Thyroid gland (tissue), 4 donors: Measurements from ENCODE around the gene BAZ1B. TPM values are rescaled to one million over a fixed set of nuclear protein-coding genes. Genes with fewer than 3 reads are reported as not detected.

Experiments used
- DNase-seq, 2 donors: peaks; one replicate each; pipeline ENCODE4 v3.0.0-alpha.2; 2019
- H3K27ac ChIP-seq, 3 donors: fragments of 200-600 bp; sonication (generic); 1 replicate in 2 of 3; 2 replicates in 1 of 3; pipeline ENCODE4 v1.5.1; 2016 to 2019; ENCODE audit warnings: mild to moderate bottlenecking in 1 of 3, moderate library complexity in 1 of 3
- H3K27me3 ChIP-seq: fragments of 200-600 bp; sonication (generic); one replicate; pipeline ENCODE4 v1.5.1; 2019
- H3K36me3 ChIP-seq, 2 donors: fragments of 200-600 bp; sonication (generic); one replicate each; pipeline ENCODE4 v1.5.1; 2016 to 2019
- H3K4me1 ChIP-seq, 2 donors: fragments of 200-600 bp; sonication (generic); one replicate each; pipeline ENCODE4 v1.5.1; 2017 to 2019
- H3K4me3 ChIP-seq, 3 donors: fragments of 200-600 bp; sonication (generic); replicated peaks in 1 of 3; 1 replicate in 2 of 3; 2 replicates in 1 of 3; pipeline ENCODE4 v1.5.1; 2016; ENCODE audit warnings: mild to moderate bottlenecking in 1 of 3
- H3K9me3 ChIP-seq: fragments of 200-600 bp; sonication (generic); one replicate; pipeline ENCODE4 v1.5.1; 2017
- CTCF ChIP-seq, 6 experiments: fragments of 200-600 bp in 3 of 6; fragments of 450-650 bp in 3 of 6; sonication (generic) in 3 of 6; IDR thresholded peaks; one replicate each; pipeline ENCODE4 v1.5.1; 2016 to 2019; ENCODE audit warnings: antibody characterized with exemption in 6 of 6, mild to moderate bottlenecking in 2 of 6, inconsistent platforms in 1 of 6, moderate library complexity in 1 of 6
- POLR2A ChIP-seq, 2 donors: fragments of 450-650 bp; IDR thresholded peaks; one replicate each; pipeline ENCODE4 v1.6.1; 2017; ENCODE audit warnings: antibody characterized with exemption in 2 of 2, mild to moderate bottlenecking in 2 of 2, moderate library complexity in 1 of 2
- WGBS, 2 donors: methylation state at CpG; one replicate each; pipeline ENCODE4 v1.1.5; 2017; 5-methylcytosine and 5-hydroxymethylcytosine counted together
- intact Hi-C: fragments of 100-400 bp; cut with DNase I; formaldehyde crosslinking; loops from one replicate; pipeline ENCODE4 v1.15.1; 2023
- small RNA-seq: library from RNA; depleted of rRNA; stranded (forward); fragments of <200 nt; gene quantifications from one replicate; pipeline ENCODE3, GENCODE V24; 2016
- total RNA-seq, 4 donors: library from RNA; depleted of rRNA; stranded (reverse); fragments of >200 nt; gene quantifications; one replicate each; pipeline ENCODE4 v1.2.3, GENCODE V29; 2016

Gene BAZ1B
- total RNA-seq, 4 donors from 2014 or later = 52.8 to 69.0 (median 55.1) TPM

GRCh38 chr7:73395538-73396503, 126.3 kb downstream of the BAZ1B start:
- intact Hi-C loops = no loop called here
- DNase-seq = no peak
- Histone ChIP-seq H3K36me3 (no peaks in the 10 kb centered on the region), H3K27me3 (no peaks in the 10 kb centered on the region), H3K27ac (no peak overlapping the region), H3K9me3 (no peaks in the 10 kb centered on the region), H3K4me1 (no peaks in the 10 kb centered on the region), H3K4me3 (no peak overlapping the region)
- no peak for TF ChIP-seq CTCF (IDR thresholded peaks at IDR 0.05)
- TF ChIP-seq POLR2A (IDR thresholded peaks at IDR 0.05) = no peak
- WGBS, 2 donors = 66 to 71% methylated on average over 17 to 18 of the region's 21 CpGs

GRCh38 chr7:73394422-73394821, 127.7 kb downstream of the BAZ1B start:
- intact Hi-C loops = no loop called here
- DNase-seq = no peak
- H3K4me1 ChIP-seq = no peaks in the 10 kb centered on the region
- H3K4me3 ChIP-seq = no peak overlapping the region
- WGBS, 2 donors = 54 to 71% methylated on average over 3 of the region's 3 CpGs
- TF ChIP-seq CTCF (IDR thresholded peaks at IDR 0.05) = no peak
- no peak for TF ChIP-seq POLR2A (IDR thresholded peaks at IDR 0.05)
- H3K27me3 ChIP-seq = no peaks in the 10 kb centered on the region
- no peaks in the 10 kb centered on the region for H3K36me3 ChIP-seq
- H3K27ac ChIP-seq = no peak overlapping the region
- no peaks in the 10 kb centered on the region for H3K9me3 ChIP-seq

GRCh38 chr7:73391396-73391795, 130.7 kb downstream of the BAZ1B start:
- no peak for DNase-seq
- H3K27me3 ChIP-seq = no peaks in the 10 kb centered on the region
- H3K36me3 ChIP-seq = no peaks in the 10 kb centered on the region
- no peak overlapping the region for H3K27ac ChIP-seq
- intact Hi-C loops = no loop called here
- 29 to 40% methylated on average over 2 of the region's 2 CpGs for WGBS, 2 donors
- no peaks in the 10 kb centered on the region for H3K4me1 ChIP-seq
- TF ChIP-seq POLR2A (IDR thresholded peaks at IDR 0.05) (no peak), CTCF (IDR thresholded peaks at IDR 0.05) (no peak)
- no peak overlapping the region for H3K4me3 ChIP-seq
- no peaks in the 10 kb centered on the region for H3K9me3 ChIP-seq

Small RNAs within 50 kb of the gene (small RNA-seq; reads per million reads assigned to genes)
- gene RF00019 (not detected), gene RNU6-1198P (not detected)

Other genes starting within 250 kb of the BAZ1B start
- gene NSUN5, start 213.5 kb downstream of the BAZ1B start, total RNA-seq = 10 to 100 TPM; 18.2 to 36.7 (median 19.1) TPM
- 1 to 10 TPM in 3 of 4 donors, not detected in 1; 1.0 to 1.7 (median 1.5) TPM for gene TRIM50, start 194.2 kb downstream of the BAZ1B start, total RNA-seq
- gene FKBP6, start 194.1 kb downstream of the BAZ1B start, total RNA-seq = under 1 TPM in 1 of 4 donors, not detected in 3; 0.27 TPM
- 1 to 10 TPM; 1.2 to 4.6 (median 1.9) TPM for gene FZD9, start 88.5 kb downstream of the BAZ1B start, total RNA-seq
- 10 to 100 TPM; 52.5 to 83.1 (median 74.4) TPM for gene BCL7B, start 35.4 kb upstream of the BAZ1B start, total RNA-seq
- 10 to 100 TPM; 50.4 to 89.9 (median 73.3) TPM for gene TBL2, start 56.3 kb upstream of the BAZ1B start, total RNA-seq
- gene MLXIPL, start 102.2 kb upstream of the BAZ1B start, total RNA-seq = 10 to 100 TPM in 1 of 4 donors, 1 to 10 TPM in 3; 3.7 to 39.5 (median 8.7) TPM
- 1 to 10 TPM; 3.9 to 5.6 (median 4.7) TPM for gene VPS37D, start 145.5 kb upstream of the BAZ1B start, total RNA-seq
- gene DNAJC30, start 161.2 kb upstream of the BAZ1B start, total RNA-seq = 10 to 100 TPM in 3 of 4 donors, 1 to 10 TPM in 1; 9.0 to 19.1 (median 14.8) TPM
- gene BUD23, start 161.3 kb upstream of the BAZ1B start, total RNA-seq = 10 to 100 TPM; 58.3 to 78.0 (median 64.9) TPM
- 1 to 10 TPM; 4.4 to 9.5 (median 7.2) TPM for gene STX1A, start 197.4 kb upstream of the BAZ1B start, total RNA-seq
- 10 to 100 TPM; 39.5 to 75.8 (median 67.1) TPM for gene ABHD11, start 216.5 kb upstream of the BAZ1B start, total RNA-seq
- 100 to 1,000 TPM; 249 to 330 (median 288) TPM for gene CLDN3, start 248.0 kb upstream of the BAZ1B start, total RNA-seq